D721Med (cell line): ENCODE data around the gene PELI2.

Experiments used
- DNase-seq: peaks from one replicate; pipeline ENCODE4 v3.0.0; 2011; ENCODE audit warnings: low spot score; ENCODE audit not compliant: insufficient read length
- FAIRE-seq: peaks from 2 replicates; lab custom pipeline; 2011; peaks lifted over from hg19 to GRCh38; lab: Jason Lieb, UNC
- TF ChIP-seq, protein P1 (sequence below): IDR thresholded peaks from 2 replicates; pipeline ENCODE4 v1.5.1; 2012; ENCODE audit warnings: mild to moderate bottlenecking, control low read depth; ENCODE audit not compliant: insufficient read depth; ENCODE audit errors: missing control alignments

Gene PELI2

DNA sequence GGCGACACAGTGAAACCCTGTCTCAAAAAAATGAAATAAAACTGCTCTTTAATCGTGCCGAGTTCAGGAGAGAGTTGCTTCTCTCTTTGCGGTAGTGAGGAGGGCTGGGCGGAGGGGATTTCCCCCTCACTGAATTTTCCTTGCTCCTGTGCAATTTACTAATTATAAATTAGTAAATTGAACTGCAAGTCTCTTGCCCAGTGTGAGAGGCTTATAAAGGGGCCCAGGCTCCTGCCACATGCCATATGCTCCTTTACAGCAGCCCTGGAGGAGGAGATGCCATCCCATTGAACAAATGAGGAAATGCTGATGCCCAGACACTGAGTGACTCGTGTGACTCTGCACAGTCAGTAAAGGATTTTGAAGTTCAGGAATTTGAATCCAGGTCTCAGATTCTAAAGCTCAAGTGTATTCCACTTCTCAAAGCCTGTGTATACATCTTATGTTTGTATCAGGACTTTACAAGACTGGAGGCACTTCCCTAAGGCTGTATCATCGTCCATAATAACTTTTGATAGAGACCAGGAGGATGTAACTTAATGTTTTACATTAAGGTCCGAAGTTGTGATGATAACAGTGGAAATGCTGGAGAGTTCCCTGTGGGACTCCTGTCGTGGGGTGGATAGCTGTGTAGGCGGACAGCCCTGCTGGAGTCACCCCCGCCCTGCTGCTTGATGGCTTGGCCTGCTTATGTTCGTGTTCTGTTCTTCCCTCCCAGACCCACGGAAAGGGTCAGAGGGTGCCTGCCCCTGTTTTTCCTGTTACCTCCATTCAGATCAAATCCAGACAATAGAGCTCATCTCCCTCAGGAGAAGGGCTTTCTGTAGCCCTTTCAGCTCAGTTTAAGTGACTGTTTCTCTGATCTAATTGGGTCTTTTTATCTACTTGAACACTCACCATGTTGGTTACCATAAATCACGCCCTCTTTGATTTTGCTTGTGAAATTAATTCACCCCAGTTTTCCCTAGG is 13.9 kb downstream of the PELI2 start:
- DNase-seq: no peak
- FAIRE-seq: peak; percentile 60
- TF ChIP-seq, protein P1, sequence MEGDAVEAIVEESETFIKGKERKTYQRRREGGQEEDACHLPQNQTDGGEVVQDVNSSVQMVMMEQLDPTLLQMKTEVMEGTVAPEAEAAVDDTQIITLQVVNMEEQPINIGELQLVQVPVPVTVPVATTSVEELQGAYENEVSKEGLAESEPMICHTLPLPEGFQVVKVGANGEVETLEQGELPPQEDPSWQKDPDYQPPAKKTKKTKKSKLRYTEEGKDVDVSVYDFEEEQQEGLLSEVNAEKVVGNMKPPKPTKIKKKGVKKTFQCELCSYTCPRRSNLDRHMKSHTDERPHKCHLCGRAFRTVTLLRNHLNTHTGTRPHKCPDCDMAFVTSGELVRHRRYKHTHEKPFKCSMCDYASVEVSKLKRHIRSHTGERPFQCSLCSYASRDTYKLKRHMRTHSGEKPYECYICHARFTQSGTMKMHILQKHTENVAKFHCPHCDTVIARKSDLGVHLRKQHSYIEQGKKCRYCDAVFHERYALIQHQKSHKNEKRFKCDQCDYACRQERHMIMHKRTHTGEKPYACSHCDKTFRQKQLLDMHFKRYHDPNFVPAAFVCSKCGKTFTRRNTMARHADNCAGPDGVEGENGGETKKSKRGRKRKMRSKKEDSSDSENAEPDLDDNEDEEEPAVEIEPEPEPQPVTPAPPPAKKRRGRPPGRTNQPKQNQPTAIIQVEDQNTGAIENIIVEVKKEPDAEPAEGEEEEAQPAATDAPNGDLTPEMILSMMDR: no peak

DNA sequence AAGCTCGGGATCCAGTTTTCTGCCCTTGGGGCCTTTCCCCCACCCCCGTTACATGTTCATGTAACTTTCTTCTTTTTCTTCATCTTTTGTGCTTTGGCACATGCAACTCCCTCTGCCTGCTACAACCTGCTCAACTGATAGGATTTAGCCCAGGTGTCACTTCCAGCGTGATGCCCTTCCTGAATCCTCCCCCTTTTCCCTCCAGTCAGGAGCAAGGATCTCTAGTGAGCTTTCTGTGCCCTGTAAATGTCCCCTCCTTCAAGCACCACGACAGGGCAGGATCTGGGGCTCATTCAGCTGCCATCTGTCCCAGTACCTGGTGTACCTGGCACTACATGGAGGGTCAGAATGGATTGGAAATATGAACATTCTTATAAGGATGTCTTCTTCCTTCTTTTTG is 15.3 kb downstream of the PELI2 start:
- DNase-seq: no peak
- TF ChIP-seq, protein P1: no peak
- no peak for FAIRE-seq

DNA sequence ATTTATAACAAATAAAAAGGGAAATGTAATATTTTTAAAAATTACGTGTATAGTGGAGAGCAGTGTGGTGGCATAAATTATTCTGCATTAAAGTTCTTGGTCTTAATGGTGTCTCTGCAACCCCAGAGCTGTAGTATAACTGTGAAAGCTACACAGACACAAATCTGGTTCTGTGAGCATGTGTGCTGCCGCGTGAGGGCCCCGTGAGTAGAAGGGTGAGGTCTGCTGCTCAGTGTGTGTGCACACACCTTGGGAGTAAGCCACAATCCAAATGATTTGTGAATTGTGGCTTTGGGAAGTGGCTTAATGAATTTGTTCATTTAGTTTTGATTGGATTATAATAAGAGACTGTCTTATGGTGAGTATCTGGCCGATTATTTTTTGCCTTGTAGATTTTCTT is 16.8 kb downstream of the PELI2 start:
- TF ChIP-seq, protein P1: peak; percentile 22
- FAIRE-seq (no peak), DNase-seq (no peak)

DNA sequence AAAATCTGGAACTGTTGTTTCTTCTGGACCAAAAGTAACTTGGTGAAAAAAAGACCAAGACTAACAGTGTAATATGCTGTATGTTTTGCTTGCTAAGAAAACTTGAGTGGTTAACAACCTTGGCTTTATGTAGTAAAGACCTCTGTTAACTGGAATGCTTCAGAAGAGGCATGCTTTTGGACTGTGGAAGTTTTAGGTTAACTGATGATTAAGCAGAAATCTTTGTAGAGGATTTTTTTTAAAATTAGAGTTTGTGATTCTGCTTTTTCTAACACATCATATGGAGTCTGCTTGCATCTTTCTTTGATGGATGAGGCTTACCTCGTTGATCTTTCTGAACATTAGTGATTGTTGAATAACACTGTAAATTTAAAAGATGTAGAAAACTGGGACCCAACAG is 17.5 kb downstream of the PELI2 start:
- TF ChIP-seq, protein P1: no peak
- DNase-seq: no peak
- peak; percentile 71 for FAIRE-seq

DNA sequence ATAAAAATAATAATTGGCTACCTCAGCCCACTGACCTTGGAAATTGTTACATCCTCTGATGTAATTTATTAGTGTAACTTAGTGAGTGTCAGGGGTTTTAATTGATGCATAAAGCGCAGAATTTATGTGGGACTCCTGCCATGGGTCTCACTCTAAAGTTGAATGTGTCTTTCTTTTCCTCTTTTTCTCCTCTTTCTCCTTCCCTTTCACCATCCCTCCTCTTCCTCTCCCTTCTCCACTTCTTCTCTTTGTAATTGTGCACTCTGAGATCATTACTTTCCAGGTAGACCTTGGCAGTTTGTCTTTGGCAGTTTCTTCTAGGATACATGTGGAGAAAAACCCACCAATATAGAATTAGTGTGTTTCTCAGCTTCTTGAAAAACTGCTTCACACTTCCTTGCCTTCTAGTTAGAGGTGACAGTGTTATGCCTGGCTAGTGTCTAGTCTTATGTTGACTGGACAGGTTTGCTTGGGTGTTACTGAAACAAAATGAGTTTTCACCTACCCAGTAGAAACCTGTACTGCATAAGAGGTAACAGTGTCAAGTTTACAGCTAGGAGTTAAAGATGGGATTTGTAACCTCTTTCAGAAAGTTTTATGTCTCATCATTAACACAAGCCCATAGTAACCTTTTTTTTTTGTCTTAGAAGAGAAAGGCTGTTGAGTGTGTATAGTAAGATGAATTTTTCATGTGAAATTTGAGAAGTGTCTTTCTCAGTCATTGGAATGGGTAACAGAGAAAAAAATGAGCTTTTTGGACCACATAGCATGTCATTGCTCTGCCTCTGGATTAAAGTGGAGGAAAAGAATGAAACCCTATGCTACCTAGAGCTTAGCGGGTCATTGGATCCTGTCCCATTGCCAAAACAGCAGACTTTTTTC is 18.6 kb downstream of the PELI2 start:
- no peak for DNase-seq
- no peak for FAIRE-seq
- TF ChIP-seq, protein P1: no peak

DNA sequence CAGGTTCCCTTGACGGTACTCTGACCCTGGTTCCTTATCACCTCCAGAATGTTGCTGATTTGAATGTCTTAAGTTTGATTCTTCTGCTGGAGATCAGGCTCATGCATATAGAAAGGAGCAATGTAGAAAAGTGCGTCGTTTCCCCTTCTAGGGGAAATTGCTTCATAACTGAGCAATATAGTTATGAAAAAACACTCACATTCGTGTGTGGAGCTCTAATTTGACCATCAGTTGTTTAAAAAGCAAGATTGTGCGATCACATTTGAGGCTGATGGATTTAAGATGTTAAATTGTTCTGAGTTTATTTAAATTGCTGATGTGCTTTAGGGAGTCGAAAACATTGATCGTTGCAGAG is 19.2 kb downstream of the PELI2 start:
- FAIRE-seq: no peak
- no peak for DNase-seq
- TF ChIP-seq, protein P1: no peak
